ENCODE measurements around the gene CGNL1.

The CGNL1 gene

GRCh38 chr15:57330619-57331340 is 45.5 kb upstream of the CGNL1 start:
- no peak for DNase-seq (ENCODE audit: extremely low spot score)
- TF ChIP-seq, protein P1, sequence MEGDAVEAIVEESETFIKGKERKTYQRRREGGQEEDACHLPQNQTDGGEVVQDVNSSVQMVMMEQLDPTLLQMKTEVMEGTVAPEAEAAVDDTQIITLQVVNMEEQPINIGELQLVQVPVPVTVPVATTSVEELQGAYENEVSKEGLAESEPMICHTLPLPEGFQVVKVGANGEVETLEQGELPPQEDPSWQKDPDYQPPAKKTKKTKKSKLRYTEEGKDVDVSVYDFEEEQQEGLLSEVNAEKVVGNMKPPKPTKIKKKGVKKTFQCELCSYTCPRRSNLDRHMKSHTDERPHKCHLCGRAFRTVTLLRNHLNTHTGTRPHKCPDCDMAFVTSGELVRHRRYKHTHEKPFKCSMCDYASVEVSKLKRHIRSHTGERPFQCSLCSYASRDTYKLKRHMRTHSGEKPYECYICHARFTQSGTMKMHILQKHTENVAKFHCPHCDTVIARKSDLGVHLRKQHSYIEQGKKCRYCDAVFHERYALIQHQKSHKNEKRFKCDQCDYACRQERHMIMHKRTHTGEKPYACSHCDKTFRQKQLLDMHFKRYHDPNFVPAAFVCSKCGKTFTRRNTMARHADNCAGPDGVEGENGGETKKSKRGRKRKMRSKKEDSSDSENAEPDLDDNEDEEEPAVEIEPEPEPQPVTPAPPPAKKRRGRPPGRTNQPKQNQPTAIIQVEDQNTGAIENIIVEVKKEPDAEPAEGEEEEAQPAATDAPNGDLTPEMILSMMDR (IDR thresholded peaks at IDR 0.05; ENCODE audit: control extremely low read depth, extremely low read depth, low read depth, missing control alignments) = no peak
- POLR2A ChIA-PET = no interaction called here
- CTCF ChIA-PET = interaction anchor here (1.0 to 4.2 kb wide), 2 partner anchors 10 to 197 kb away, joined by 4 to 21 read pairs; no protein-coding TSS in a partner anchor

GRCh38 chr15:57332326-57332725 is 44.0 kb upstream of the CGNL1 start:
- TF ChIP-seq, protein P1 (IDR thresholded peaks at IDR 0.05; ENCODE audit: control extremely low read depth, extremely low read depth, low read depth, missing control alignments) = no peak
- POLR2A ChIA-PET = no interaction called here
- CTCF ChIA-PET = interaction anchor here (0.9 to 1.1 kb wide), 2 partner anchors 9 to 195 kb away, joined by 3 read pairs; no protein-coding TSS in a partner anchor
- DNase-seq (ENCODE audit: extremely low spot score) = no peak

GRCh38 chr15:57333487-57333886 is 42.8 kb upstream of the CGNL1 start:
- no peak for DNase-seq (ENCODE audit: extremely low spot score)
- POLR2A ChIA-PET = no interaction called here
- CTCF ChIA-PET = interaction anchor here (1.1 kb wide), 1 partner anchor 194 kb away, joined by 3 read pairs; no protein-coding TSS in a partner anchor
- TF ChIP-seq, protein P1 (IDR thresholded peaks at IDR 0.05; ENCODE audit: control extremely low read depth, extremely low read depth, low read depth, missing control alignments) = no peak

DNA sequence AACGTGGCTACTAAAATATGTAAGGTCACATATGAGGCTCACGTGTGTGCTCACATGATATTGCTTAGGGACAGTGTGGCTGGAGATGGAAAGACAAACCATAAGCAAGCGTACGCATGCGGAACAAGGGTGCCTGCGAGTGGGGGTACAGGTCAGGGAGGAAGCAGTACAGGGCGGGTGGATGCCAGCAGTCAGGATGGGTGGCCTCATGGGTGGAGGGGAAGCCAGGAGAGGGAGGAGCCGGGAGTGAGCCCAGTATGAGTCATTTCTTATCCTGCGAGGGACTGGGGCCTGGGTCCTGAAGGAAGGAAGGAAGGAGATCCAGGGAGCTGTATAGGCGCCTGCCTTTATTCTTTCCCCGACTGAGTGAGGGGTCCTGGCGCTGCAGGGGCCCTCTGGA is 42.0 kb upstream of the CGNL1 start:
- ChIA-PET CTCF (no interaction called here), POLR2A (no interaction called here)
- no peak for DNase-seq (ENCODE audit: extremely low spot score)
- TF ChIP-seq, protein P1 (IDR thresholded peaks at IDR 0.05; ENCODE audit: control extremely low read depth, extremely low read depth, low read depth, missing control alignments) = no peak

GRCh38 chr15:57335293-57335715 is 41.0 kb upstream of the CGNL1 start:
- ChIA-PET CTCF (interaction anchor here (1.5 kb wide), 1 partner anchor 193 kb away, joined by 7 read pairs; no protein-coding TSS in a partner anchor), POLR2A (no interaction called here)
- no peak for DNase-seq (ENCODE audit: extremely low spot score)
- TF ChIP-seq, protein P1 (IDR thresholded peaks at IDR 0.05; ENCODE audit: control extremely low read depth, extremely low read depth, low read depth, missing control alignments) = no peak

GRCh38 chr15:57335719-57336118 is 40.6 kb upstream of the CGNL1 start:
- no peak for DNase-seq (ENCODE audit: extremely low spot score)
- TF ChIP-seq, protein P1 (IDR thresholded peaks at IDR 0.05; ENCODE audit: control extremely low read depth, extremely low read depth, low read depth, missing control alignments) = no peak
- ChIA-PET CTCF (interaction anchor here (1.5 kb wide), 1 partner anchor 193 kb away, joined by 7 read pairs; no protein-coding TSS in a partner anchor), POLR2A (no interaction called here)
